ENCODE results near the gene DNM3.

The DNM3 gene

GRCh38 chr1:172120381-172120780 lies 279.1 kb downstream of the DNM3 start:
- no peak for DNase-seq

GRCh38 chr1:172121081-172121717 lies 279.9 kb downstream of the DNM3 start:
- no peak for DNase-seq

- no peak for DNase-seq
These were observed 281.1 kb downstream of the DNM3 start for GRCh38 chr1:172122381-172122780.

GRCh38 chr1:172125250-172125649 lies 284.0 kb downstream of the DNM3 start:
- DNase-seq, result no peak

GRCh38 chr1:172125812-172126430 lies 284.6 kb downstream of the DNM3 start:
- DNase-seq, result no peak

GRCh38 chr1:172132836-172133235 lies 291.5 kb downstream of the DNM3 start:
- DNase-seq, result no peak

- no peak for DNase-seq
These were observed 292.9 kb downstream of the DNM3 start for GRCh38 chr1:172134087-172134731.

- peak; percentile 8 for DNase-seq
These were observed 293.9 kb downstream of the DNM3 start for GRCh38 chr1:172135076-172135672.

GRCh38 chr1:172135978-172136610 lies 294.8 kb downstream of the DNM3 start:
- DNase-seq, result no peak

- no peak for DNase-seq
These were observed 295.6 kb downstream of the DNM3 start for GRCh38 chr1:172136925-172137324.

- DNase-seq, result no peak
These were observed 296.6 kb downstream of the DNM3 start for GRCh38 chr1:172137703-172138454.

GRCh38 chr1:172138634-172139033 lies 297.3 kb downstream of the DNM3 start:
- no peak for DNase-seq

GRCh38 chr1:172139196-172139595 lies 297.9 kb downstream of the DNM3 start:
- no peak for DNase-seq

- no peak for DNase-seq
These were observed 298.8 kb downstream of the DNM3 start for GRCh38 chr1:172140072-172140471.

- DNase-seq, result no peak
These were observed 299.3 kb downstream of the DNM3 start for GRCh38 chr1:172140591-172140990.

- no peak for DNase-seq
These were observed 300.1 kb downstream of the DNM3 start for GRCh38 chr1:172141341-172141881.

GRCh38 chr1:172142324-172142723 lies 301.0 kb downstream of the DNM3 start:
- no peak for DNase-seq

GRCh38 chr1:172143384-172144055 lies 302.2 kb downstream of the DNM3 start:
- DNase-seq, result no peak

GRCh38 chr1:172144445-172145061 lies 303.3 kb downstream of the DNM3 start:
- DNase-seq, result no peak

- DNase-seq, result no peak
These were observed 303.9 kb downstream of the DNM3 start for GRCh38 chr1:172145231-172145651.

- no peak for DNase-seq
These were observed 304.4 kb downstream of the DNM3 start for GRCh38 chr1:172145656-172146055.
